Iris pigment epithelial cell (primary cell): ENCODE data around the gene MMP10.

ENCODE experiments used
- DNase-seq: peaks from one replicate; pipeline ENCODE4 v3.0.0-alpha.2; 2011; ENCODE audit warnings: low read depth

Gene MMP10

DNA sequence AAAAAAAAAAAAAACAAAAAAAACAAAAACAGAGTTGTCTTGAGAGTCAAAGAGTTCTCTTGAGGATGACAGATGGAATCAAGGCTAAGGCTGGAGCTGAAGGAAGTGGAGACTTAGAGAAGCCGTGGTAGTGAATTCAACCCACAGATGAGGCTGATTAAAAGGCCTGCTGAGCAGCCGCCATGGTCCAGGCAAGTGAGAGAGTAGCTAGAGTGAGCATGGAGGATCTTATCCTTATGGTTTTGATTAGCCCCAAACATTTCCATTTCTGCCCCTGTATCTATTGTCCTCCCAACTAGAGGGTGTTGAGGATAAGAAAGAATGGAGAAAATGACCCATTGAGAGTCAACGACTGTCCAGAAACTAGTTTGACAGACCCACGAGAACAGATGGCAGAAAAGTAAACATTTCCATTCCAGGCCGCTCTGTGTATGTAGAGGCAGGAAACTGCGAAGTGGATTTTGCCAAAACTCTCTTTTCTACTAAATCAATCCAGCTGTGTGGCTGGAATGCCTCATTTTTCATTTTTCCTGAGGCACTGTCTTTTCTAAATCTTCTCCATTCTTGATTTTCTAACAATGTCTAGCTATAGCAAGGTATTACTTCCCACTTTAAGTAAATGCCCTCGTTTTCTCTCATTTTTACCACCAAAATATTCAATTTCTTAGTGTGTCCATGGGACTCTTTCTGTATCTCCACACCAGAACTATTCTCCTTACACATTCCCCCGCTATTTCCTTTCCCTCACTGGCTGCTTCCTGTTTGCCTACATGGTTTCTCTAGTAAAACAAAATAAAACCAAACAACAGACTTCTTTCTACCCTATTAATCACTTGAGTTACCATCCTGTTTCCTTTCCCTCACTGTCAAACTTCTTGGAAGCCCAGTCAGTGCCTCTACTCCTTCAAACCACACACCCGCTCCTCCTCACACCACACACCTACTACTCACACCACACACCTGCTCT lies 50.3 kb downstream of the MMP10 start:
- DNase-seq, result peak; percentile 13

DNA sequence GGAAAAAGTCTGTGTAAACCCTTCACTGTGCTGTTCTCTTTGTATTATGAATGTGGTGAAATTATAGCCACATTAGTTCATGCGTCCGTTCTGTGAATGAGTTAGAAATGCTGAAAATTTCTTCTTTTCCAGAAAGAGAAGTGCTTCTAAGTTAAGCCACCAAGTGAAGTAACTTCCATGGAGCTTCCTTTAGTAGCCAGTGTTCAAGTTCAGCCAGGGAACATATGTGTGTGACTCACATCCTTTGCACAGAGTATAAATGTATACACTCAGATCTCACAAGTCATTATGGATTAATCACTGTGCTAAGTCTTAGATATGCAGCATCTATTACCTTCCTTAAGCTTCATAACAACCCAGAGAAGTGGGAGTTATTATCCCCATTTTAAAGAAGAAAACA lies 52.5 kb downstream of the MMP10 start:
- peak; percentile 83 for DNase-seq

DNA sequence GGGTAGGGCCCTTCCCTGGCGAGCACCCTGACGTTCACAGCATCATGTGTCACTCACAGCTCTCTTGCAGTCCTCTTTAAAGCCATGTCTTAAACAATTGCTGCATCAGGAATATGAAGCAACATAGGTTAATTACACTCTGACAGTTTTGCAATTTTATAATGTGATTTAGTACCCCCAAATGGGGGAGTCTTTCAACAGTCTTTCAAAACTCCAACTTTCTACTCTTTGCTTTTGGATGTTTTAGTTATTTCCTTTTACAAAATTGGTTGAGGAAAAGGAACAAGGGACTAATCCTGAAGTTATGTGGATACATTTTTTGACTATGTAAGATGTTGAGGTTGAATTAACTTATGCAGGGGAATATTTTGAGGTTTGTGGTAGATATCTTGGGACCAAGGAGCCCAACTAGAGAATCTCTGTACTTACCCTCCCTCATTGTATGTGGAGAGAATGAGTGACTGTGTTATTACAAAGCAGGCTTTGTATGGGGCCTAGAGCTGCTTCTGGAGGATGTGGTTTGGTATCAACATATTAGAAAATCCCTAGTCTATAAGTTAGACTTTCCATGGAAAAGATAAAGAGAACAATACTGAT lies 55.4 kb downstream of the MMP10 start, which contains the start of gene MMP8:
Gene MMP8, minus strand, starts transcription at position 51 of the 597 bp plus-strand sequence. CDS start 99 bp downstream, outside the sequence.
- DNase-seq, result peak; percentile 40

DNA sequence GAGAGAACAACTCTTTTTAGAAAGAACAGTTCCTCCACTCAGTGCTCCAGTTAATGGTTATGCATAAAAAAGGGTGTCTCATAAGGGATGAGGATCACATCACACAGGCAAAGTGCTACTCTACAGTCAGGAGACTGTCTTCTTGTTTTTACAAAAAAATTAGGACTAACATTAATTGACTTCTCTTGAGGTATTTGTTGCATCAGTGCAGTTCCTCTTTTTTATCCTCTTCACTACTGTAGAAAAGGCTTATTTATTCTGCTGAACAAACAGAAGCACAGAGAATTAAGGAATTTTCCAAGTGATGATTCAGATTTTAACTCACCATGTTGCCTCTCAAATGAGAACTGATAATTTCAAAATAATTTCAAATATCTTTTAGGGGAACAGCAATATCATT lies 57.6 kb downstream of the MMP10 start:
- DNase-seq, result no peak
